Colonic mucosa (tissue), 4 donors: ENCODE measurements around the gene ARHGEF2. TPM values are rescaled to one million over a fixed set of nuclear protein-coding genes. Genes with fewer than 3 reads are reported as not detected.

Experiments
- DNase-seq: peaks from one replicate; pipeline ENCODE4 v3.0.0-alpha.2; 2020
- H3K27ac ChIP-seq: fragments of 200-600 bp; one replicate; pipeline ENCODE4 v1.8.0; 2021
- H3K27me3 ChIP-seq: fragments of 200-600 bp; one replicate; pipeline ENCODE4 v1.8.0; 2021
- H3K36me3 ChIP-seq: fragments of 200-600 bp; one replicate; pipeline ENCODE4 v1.8.0; 2021
- H3K4me1 ChIP-seq: fragments of 200-600 bp; one replicate; pipeline ENCODE4 v1.8.0; 2021; ENCODE audit warnings: mild to moderate bottlenecking
- H3K4me3 ChIP-seq: fragments of 200-600 bp; one replicate; pipeline ENCODE4 v1.8.0; 2021
- H3K9ac ChIP-seq, 2 donors: one replicate each; pipeline ENCODE4 v1.7.0; 2013; ENCODE audit warnings: control low read depth in 2 of 2, low read depth in 2 of 2, low read length in 2 of 2
- H3K9me3 ChIP-seq: fragments of 200-600 bp; one replicate; pipeline ENCODE4 v1.8.0; 2021
- CTCF ChIP-seq: fragments of 200-600 bp; IDR thresholded peaks from one replicate; pipeline ENCODE4 v1.8.0; 2022; ENCODE audit warnings: antibody characterized with exemption, mild to moderate bottlenecking
- intact Hi-C: fragments of 100-400 bp; cut with DNase I; formaldehyde crosslinking; loops from one replicate; pipeline ENCODE4 v1.14.1; 2022
- total RNA-seq, 2 donors: library from RNA; stranded (reverse); fragmentation: NEBNext Ultra II Directional in 1 of 2; extraction: Animal tissue kit (Norgen Biotek cat#: 25700) in 1 of 2; gene quantifications; one replicate each; pipeline ENCODE4 v1.2.1, GENCODE V29; 2021
- donor health status: healthy.
- donor health status: DM: no; HTN: no; CAD: no.
- donor health status: DM: no; HTN: no; CAD: no.

ARHGEF2 gene
- total RNA-seq, 2 donors from 2014 or later, result 91.9 to 92.6 TPM

DNA sequence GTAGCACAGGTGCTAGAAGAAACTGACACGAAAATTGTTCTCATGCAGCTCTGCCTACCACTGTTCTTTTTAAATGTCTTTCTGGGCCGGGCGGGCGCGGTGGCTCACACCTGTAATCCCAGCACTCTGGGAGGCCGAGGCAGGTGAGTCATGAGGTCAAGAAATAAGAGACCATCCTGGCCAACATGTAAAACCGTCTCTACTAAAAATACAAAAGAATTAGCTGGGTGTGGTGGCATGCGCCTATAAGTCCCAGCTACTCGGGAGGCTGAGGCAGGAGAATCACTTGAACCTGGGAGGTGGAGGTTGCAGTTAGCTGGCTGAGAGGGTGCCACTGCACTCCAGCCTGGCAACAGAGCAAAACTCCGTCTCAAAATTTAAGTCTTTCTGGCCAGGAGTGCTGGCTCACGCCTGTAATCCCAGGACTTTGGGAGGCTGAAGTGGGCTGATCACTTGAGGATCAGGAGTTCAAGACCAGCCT, 66.3 kb downstream of the ARHGEF2 start:
- Histone ChIP-seq H3K9ac (peak overlapping the region in 1 of 2 donors; percentile 86), H3K36me3 (peaks cover 18% of the 10 kb centered on the region), H3K4me3 (no peak overlapping the region), H3K27ac (peak overlapping the region; percentile 91), H3K27me3 (no peaks in the 10 kb centered on the region), H3K9me3 (no peaks in the 10 kb centered on the region), H3K4me1 (no peaks in the 10 kb centered on the region)
- DNase-seq, result peak; percentile 33
- intact Hi-C loops, result no loop called here
- TF ChIP-seq CTCF, result no peak

DNA sequence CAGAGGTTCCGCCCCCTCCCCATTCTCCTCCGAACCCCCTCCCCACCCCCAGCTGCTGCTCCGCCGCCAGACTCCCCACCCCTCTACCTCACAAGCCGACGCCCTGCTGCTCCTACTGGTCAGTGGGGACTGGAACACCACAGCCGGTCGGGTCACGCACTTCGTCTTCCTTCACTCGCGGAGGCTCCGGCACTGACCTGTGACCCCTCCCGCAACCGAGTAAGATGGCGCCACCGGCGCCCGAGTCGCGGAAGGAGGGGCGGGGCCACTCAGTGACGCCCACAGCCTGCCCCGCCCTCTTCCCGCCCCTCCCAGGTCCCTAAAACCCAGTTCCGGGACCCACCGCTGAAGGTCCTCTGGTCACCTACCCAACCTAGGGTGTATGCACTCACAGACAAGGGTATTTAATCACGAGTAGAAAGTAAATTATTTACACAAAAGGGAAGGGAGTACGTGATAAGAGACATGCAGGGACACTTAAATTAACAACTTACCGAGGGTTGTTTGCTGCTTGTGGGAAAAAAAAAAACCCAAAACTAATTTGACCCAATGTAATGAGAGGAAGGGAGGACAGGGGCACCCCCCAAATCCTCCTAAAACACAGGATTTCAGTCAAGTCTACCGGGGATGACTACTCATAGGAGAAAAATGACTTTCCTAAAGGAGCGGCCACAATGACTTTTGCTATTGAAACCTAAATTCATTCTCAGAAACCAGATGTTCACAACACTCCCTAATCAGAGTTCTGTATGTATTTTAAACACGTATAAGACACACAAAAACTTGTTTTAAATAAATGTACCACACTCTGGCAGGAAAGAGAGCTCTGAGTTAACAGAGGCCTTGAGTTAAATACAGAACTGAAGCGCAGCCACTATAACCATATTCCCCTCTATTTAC, 66.9 kb downstream of the ARHGEF2 start, which contains the start of gene RIT1:
RIT1 (minus strand) TSS at position 194 of the 900 bp plus-strand sequence. CDS start 588 bp downstream, outside the sequence.
- Histone ChIP-seq H3K27ac (peak within 1 kb of the TSS; percentile 91), H3K9ac (peak within 1 kb of the TSS; percentile 52 to 86), H3K27me3 (no peaks in the 10 kb centered on the region), H3K4me1 (no peaks in the 10 kb centered on the region), H3K36me3 (peaks cover 16% of the 10 kb centered on the region), H3K4me3 (peak within 1 kb of the TSS; percentile 66), H3K9me3 (no peaks in the 10 kb centered on the region)
- DNase-seq, result peak; percentile 91
- intact Hi-C loops, result no loop called here
- no peak for TF ChIP-seq CTCF

DNA sequence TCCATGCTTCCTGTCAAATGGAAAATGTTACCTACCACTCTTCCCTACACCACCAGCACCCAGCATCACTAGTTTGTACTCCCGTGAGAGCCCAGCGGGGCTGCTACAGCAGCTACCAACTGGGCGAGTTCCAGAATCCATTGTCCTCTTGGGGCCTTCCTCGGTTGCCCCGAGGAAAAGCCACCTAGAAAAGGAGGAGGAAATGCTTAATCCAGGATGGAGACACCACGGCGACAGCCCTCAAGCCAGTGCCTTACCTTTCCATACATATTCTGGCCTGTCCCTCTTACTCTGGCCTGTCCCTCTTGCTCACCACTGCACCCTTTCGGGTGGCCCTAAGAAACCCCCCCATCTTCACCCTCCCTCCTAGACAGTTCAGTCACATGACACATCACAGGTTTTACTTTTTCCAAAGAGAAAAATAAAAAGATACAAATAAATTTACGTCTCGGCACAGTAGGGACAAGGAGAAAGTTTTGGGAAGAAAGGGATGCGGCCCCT, 67.7 kb downstream of the ARHGEF2 start:
- peak overlapping the region; percentile 66 for H3K4me3 ChIP-seq
- peaks cover 13% of the 10 kb centered on the region for H3K36me3 ChIP-seq
- DNase-seq, result peak; percentile 29
- peak overlapping the region; percentile 52 to 86 for H3K9ac ChIP-seq
- no peaks in the 10 kb centered on the region for H3K9me3 ChIP-seq
- no peaks in the 10 kb centered on the region for H3K4me1 ChIP-seq
- no peak for TF ChIP-seq CTCF
- peak overlapping the region; percentile 91 for H3K27ac ChIP-seq
- intact Hi-C loops, result no loop called here
- no peaks in the 10 kb centered on the region for H3K27me3 ChIP-seq

- peaks cover 10% of the 10 kb centered on the region for H3K36me3 ChIP-seq
- H3K4me3 ChIP-seq, result no peak overlapping the region
- TF ChIP-seq CTCF, result no peak
- intact Hi-C loops, result no loop called here
- H3K27me3 ChIP-seq, result no peaks in the 10 kb centered on the region
- peak overlapping the region; percentile 91 for H3K27ac ChIP-seq
- no peaks in the 10 kb centered on the region for H3K9me3 ChIP-seq
- no peaks in the 10 kb centered on the region for H3K4me1 ChIP-seq
- no peak overlapping the region for H3K9ac ChIP-seq
- DNase-seq, result no peak
Measured at GRCh38 chr1:155909894-155910293, 68.5 kb downstream of the ARHGEF2 start.

GRCh38 chr1:155904261-155904660, 74.1 kb downstream of the ARHGEF2 start:
- TF ChIP-seq CTCF, result no peak
- no peak for DNase-seq

More at GRCh38 chr1:155904261-155904660, 74.1 kb downstream of the ARHGEF2 start:
- Histone ChIP-seq H3K4me1 (no peaks in the 10 kb centered on the region), H3K27ac (no peak overlapping the region), H3K4me3 (no peak overlapping the region), H3K36me3 (peaks cover 19% of the 10 kb centered on the region), H3K27me3 (no peaks in the 10 kb centered on the region), H3K9me3 (no peaks in the 10 kb centered on the region), H3K9ac (no peak overlapping the region)
- intact Hi-C loops, result no loop called here
